H1 (cell line): ENCODE results near the gene DLST. TPM values are rescaled to one million over a fixed set of nuclear protein-coding genes. Genes with fewer than 3 reads are reported as not detected.

ENCODE experiments used
- CEBPB ChIP-seq: IDR thresholded peaks from 2 replicates; pipeline ENCODE4 v1.6.1; 2012; ENCODE audit warnings: low read depth, low read length
- CHD7 ChIP-seq: fragments of 300-600 bp; sonication (generic); IDR thresholded peaks from 2 replicates; pipeline ENCODE4 v1.7.1; 2012; ENCODE audit warnings: low read length, moderate library complexity, mild to moderate bottlenecking, inconsistent platforms; ENCODE audit not compliant: insufficient replicate concordance
- polyA plus RNA-seq, 7 experiments: library from polyadenylated mRNA; depleted of rRNA in 3 of 7; stranded (reverse) in 5 of 7; unstranded in 2 of 7; fragments of >200 nt in 5 of 7; fragments of 200-250 nt in 2 of 7; gene quantifications; 1 replicate in 5 of 7; 2 replicates in 1 of 7; 4 replicates in 1 of 7; pipeline versions ENCODE4 v1.2.1 to v1.2.3, GENCODE V29; 2011 to 2013; ENCODE audit warnings: missing spikeins in 2 of 7, mixed read lengths in 2 of 7
- total RNA-seq: library from RNA; stranded (reverse); fragmentation: NEBNext Ultra II Directional; extraction: Animal tissue kit (Norgen Biotek cat#: 25700); gene quantifications from 2 replicates; pipeline ENCODE4 v1.2.1, GENCODE V29; 2021

DLST gene
- total and polyA plus RNA-seq, 2 of the 8 experiments (the other 6 are each of a cell fraction or from before 2014, with no cell fraction given), result 96.5 to 117 TPM

- TF ChIP-seq CHD7 (peak; percentile 47), CEBPB (peak; percentile 82)
- TF ChIP-seq, all 59 proteins: peak for 15
Measured at GRCh38 chr14:74886001-74886400, 4.3 kb downstream of the DLST start (continued).
